MM.1S (cell line): ENCODE measurements around the gene COG5.

Source experiments
- EZH2 ChIP-seq: fragments of 300-600 bp; sonication (generic); optimal IDR thresholded peaks from 2 replicates; pipeline ENCODE3; 2017; ENCODE audit warnings: low read depth, mild to moderate bottlenecking, antibody characterized with exemption, low read length, mixed read lengths
- TF ChIP-seq, protein P1 (sequence below): fragments of 300-600 bp; sonication (generic); IDR thresholded peaks from 2 replicates; pipeline ENCODE4 v1.5.1; 2016; ENCODE audit warnings: antibody characterized with exemption, low read length, mixed read lengths

DNA sequence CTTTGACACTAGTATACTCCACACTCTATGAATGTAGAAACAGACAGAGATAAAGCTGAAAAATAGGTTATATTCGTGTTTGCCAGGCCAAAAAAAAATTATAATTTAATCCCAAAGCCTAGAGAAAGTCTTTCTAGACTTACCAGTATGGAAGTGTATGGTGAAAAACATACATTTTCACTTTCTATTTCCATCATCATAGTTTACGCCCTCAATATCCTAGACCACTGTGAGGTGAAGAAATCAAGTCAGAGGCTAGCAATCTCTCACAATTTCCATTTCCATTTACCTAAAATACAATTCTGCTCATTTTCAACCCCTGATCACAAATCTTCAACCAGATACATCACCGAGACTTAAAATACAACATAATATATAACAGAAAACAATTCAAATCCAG is 77.7 kb downstream of the COG5 start:
- TF ChIP-seq, protein P1, sequence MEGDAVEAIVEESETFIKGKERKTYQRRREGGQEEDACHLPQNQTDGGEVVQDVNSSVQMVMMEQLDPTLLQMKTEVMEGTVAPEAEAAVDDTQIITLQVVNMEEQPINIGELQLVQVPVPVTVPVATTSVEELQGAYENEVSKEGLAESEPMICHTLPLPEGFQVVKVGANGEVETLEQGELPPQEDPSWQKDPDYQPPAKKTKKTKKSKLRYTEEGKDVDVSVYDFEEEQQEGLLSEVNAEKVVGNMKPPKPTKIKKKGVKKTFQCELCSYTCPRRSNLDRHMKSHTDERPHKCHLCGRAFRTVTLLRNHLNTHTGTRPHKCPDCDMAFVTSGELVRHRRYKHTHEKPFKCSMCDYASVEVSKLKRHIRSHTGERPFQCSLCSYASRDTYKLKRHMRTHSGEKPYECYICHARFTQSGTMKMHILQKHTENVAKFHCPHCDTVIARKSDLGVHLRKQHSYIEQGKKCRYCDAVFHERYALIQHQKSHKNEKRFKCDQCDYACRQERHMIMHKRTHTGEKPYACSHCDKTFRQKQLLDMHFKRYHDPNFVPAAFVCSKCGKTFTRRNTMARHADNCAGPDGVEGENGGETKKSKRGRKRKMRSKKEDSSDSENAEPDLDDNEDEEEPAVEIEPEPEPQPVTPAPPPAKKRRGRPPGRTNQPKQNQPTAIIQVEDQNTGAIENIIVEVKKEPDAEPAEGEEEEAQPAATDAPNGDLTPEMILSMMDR: no peak
- no peak for TF ChIP-seq EZH2
